H1 (cell line): ENCODE data around the gene CARD14.

Experiments used
- POLR2AphosphoS5 ChIP-seq: IDR thresholded peaks from 2 replicates; pipeline ENCODE4 v1.6.1; 2011; ENCODE audit warnings: low read depth, low read length
- USF2 ChIP-seq: IDR thresholded peaks from 2 replicates; pipeline ENCODE4 v1.6.1; 2011; ENCODE audit warnings: low read length, improper control_type of control experiment
- TF ChIP-seq, protein P1 (sequence below): IDR thresholded peaks from 2 replicates; pipeline ENCODE4 v1.6.1; 2011; ENCODE audit warnings: low read depth, mild to moderate bottlenecking, low read length; ENCODE audit not compliant: insufficient read depth

- TF ChIP-seq POLR2AphosphoS5 (no peak), USF2 (no peak)
- TF ChIP-seq, protein P1, sequence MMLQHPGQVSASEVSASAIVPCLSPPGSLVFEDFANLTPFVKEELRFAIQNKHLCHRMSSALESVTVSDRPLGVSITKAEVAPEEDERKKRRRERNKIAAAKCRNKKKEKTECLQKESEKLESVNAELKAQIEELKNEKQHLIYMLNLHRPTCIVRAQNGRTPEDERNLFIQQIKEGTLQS, result no peak
These were observed 67.1 kb downstream of the CARD14 start for GRCh38 chr17:80236911-80237310.
